Hair follicular keratinocyte (primary cell): ENCODE data around the gene HAPLN2. TPM values are rescaled to one million over a fixed set of nuclear protein-coding genes. Genes with fewer than 3 reads are reported as not detected.

ENCODE experiments used
- total RNA-seq: library from RNA; depleted of rRNA; stranded (reverse); fragments of >200 nt; gene quantifications from 2 replicates; pipeline ENCODE4 v1.2.3, GENCODE V29; 2015

The HAPLN2 gene
- total RNA-seq, result not detected in 2 replicates

DNA sequence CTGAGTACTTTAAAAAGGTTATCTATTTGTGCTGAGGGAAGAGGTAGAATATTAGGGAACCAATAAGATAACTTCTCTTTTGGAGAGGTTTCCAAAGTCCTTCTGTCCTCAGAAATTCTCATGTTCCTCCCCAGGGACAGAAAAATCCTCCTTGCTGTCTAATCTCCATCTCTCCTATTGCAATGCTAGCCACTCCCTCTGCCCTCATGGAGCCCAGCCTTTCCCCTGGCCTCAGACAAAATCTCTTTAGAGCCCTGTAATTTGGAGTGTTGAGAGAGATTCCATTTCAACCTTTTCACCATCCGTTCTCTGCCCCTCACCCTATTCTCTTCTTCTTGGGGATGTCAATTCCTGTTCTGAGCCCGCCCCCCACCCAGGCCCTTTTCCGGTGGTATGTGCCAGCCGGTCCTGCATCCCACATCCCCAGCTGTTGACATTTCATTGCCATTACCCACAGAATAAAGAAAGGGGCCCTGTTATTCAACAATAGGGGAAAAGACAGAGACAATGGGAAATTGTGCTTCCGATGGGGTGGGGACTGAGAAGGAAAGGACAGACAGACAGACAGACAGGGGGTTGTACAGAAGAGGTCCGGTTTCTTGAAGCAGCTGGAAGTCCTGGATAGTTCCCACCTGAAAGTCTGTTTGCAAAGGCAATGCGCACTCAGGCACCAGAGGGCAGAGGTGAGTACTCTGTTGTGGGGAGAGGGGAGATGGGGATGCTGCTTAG, at the start of gene HAPLN2:
TSS of gene HAPLN2 (plus strand) at position 563 of the 729 bp plus-strand sequence. CDS start 4,076 bp downstream, outside the sequence.

DNA sequence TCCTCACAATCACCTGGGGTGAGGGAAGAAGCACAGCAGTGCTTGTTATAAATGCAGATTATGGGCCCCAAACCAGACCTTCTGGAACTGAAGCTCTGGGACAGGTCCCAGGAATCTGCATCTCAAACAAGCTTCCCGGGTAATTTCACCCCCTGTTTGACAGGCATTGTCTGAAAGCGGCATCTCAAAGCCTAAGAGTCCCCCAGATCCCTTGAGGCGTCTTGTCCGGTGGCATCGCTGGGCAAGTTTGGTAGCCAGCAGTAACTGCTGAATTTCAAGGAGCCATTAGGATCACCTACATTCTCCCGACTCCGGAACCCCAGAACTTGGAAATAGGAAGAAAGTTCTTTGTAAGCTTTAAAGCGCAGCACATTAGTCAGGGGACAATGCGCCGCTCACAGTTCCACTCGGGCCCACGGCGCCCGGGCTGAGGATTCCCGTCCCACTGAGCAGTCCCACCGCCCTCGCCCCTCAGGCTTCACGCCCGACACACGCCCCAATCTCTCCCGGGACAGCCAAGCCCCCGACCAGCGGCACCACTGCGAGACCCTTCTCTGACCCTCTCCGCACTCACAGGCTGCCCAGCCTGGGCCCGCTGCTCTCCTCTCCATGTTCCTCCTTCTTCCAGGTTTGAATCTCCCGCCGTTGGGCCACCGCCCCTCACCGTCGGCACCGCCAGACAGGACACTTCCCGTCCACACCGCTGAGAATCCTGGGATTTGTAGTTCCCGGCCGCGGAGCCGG, 47.1 kb upstream of the HAPLN2 start, which contains the start of gene IQGAP3:
TSS of gene IQGAP3 (minus strand) at position 647 of the 744 bp plus-strand sequence. CDS start at position 611, 36 bp downstream.

DNA sequence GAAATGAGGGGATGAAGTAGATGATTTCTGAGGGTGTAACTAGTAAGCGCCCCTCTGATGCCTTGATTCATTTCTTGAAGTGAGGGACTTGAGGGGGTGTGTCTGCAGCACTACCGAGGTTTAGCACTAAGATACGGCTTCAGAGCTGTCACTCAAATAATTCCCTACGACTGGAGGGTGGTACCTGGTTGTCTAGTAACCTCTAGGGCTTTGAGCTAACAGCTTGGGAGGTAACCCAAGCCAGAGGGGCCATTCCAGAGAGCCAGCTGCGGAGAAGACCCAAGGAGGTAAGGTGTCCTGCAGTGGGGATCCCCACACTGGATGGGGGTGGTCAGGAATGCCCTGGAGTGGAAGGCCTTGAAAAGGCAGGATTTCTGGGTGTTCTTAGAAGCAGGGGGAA, 39.7 kb upstream of the HAPLN2 start, which contains the start of gene TTC24:
TSS of gene TTC24 (plus strand) at position 252 of the 400 bp plus-strand sequence. CDS start 1,642 bp downstream, outside the sequence.

DNA sequence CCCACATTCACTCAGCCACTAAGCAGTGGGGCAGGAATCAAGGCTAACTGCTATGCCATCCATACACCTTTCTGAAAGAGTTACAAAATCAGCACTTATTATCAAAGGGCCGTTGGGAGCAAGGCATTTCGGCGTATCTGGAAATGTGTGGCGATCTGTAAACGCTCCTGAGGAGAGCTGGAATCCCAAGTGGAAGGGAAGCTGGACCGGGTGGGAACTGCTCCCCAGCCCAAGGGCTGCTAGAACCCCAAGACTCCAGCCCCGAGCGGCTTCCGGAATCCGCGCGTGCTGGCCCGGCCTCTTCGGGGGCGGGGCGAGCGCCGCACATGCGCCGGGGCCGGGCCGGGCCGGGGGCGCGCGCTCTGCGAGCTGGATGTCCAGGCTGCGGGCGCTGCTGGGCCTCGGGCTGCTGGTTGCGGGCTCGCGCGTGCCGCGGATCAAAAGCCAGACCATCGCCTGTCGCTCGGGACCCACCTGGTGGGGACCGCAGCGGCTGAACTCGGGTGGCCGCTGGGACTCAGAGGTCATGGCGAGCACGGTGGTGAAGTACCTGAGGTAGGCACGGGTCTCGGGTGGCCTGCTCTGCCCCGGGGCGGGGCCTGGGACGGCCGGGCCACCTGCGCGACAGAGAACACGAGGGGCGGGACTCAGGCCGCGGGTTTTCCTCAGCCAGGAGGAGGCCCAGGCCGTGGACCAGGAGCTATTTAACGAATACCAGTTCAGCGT, 27.6 kb upstream of the HAPLN2 start, which contains the start of gene NAXE:
TSS of gene NAXE (plus strand) at position 345 of the 726 bp plus-strand sequence. CDS start at position 374, 29 bp downstream.

DNA sequence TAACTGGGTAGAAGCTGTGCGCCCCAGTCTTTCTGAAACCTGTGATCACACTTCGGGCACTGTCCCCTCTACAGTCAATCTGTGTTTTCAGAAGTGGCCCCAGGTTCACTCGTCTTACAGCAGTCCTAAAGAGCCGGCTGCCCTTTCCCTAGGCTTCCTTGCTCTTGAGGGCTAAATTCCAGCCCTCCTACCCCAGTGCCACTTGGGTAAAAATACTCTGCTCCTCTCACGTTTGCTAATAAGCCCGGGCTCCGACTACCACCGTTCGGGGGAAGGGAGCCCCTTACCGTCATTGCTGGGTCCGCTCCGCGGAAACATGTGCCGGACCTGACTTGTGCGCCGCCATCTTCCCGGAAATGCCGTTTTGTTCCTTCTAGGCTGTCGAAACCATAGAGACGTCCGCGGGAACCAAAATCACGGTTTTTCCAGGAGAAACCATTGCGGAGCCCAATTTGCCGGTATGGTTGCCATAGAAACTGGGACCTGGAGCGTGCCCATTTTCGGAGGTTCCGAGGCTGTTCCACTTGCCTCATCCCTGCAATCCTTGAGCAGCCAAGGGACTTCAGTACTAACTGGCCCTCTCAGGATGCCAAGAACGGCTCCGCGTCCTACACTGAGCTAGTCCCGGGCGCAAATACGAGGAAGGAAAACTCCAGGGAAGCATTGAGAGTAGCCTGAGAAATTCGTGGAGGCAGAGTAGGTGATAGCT, 17.9 kb upstream of the HAPLN2 start, which contains the start of gene GPATCH4:
TSS of gene GPATCH4 (minus strand) at position 358 of the 709 bp plus-strand sequence.

DNA sequence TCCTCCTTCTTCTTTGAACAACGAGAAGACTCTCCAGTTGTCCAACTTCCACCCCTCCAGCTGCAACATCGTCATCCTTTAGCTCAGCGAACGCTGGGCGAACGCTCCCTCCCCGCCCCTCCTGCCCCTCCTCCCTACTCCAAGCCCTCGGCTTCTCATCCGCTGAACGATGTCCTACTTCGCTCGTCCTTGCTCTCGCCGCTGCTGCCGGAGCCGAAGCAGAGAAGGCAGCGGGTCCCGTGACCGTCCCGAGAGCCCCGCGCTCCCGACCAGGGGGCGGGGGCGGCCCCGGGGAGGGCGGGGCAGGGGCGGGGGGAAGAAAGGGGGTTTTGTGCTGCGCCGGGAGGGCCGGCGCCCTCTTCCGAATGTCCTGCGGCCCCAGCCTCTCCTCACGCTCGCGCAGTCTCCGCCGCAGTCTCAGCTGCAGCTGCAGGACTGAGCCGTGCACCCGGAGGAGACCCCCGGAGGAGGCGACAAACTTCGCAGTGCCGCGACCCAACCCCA, 22.6 kb downstream of the HAPLN2 start, which contains the start of gene BCAN:
TSS of gene BCAN (plus strand) at position 357 of the 504 bp plus-strand sequence. CDS start 3,938 bp downstream, outside the sequence.

Other genes starting within 250 kb of the HAPLN2 start
- gene MEF2D, start 118.6 kb upstream of the HAPLN2 start, total RNA-seq, result 18.4 and 19.6 TPM in 2 replicates
- 13.4 and 25.3 TPM in 2 replicates for gene IQGAP3, start 46.9 kb upstream of the HAPLN2 start, total RNA-seq
- not detected in 2 replicates for gene TTC24, start 39.7 kb upstream of the HAPLN2 start, total RNA-seq
- 125 and 129 TPM in 2 replicates for gene NAXE, start 27.6 kb upstream of the HAPLN2 start, total RNA-seq
- 14.5 and 18.7 TPM in 2 replicates for gene GPATCH4, start 17.9 kb upstream of the HAPLN2 start, total RNA-seq
- 0.08 TPM in 1 of 2 replicates, not detected in the other for gene BCAN, start 22.7 kb downstream of the HAPLN2 start, total RNA-seq
- gene NES, start 58.0 kb downstream of the HAPLN2 start, total RNA-seq, result 0.31 and 0.57 TPM in 2 replicates
- 7.6 and 15.5 TPM in 2 replicates for gene CRABP2, start 86.2 kb downstream of the HAPLN2 start, total RNA-seq
- gene METTL25B, start 109.1 kb downstream of the HAPLN2 start, total RNA-seq, result 8.8 and 18.8 TPM in 2 replicates
- 19.6 and 23.6 TPM in 2 replicates for gene ISG20L2, start 109.4 kb downstream of the HAPLN2 start, total RNA-seq
- 65.7 and 92.9 TPM in 2 replicates for gene MRPL24, start 121.7 kb downstream of the HAPLN2 start, total RNA-seq
- gene HDGF, start 132.3 kb downstream of the HAPLN2 start, total RNA-seq, result 354 and 403 TPM in 2 replicates
- gene PRCC, start 148.1 kb downstream of the HAPLN2 start, total RNA-seq, result 39.3 and 43.1 TPM in 2 replicates
- 10.5 and 12.8 TPM in 2 replicates for gene SH2D2A, start 197.4 kb downstream of the HAPLN2 start, total RNA-seq
- gene INSRR, start 239.7 kb downstream of the HAPLN2 start, total RNA-seq, result not detected in 2 replicates
- gene NTRK1, start 241.4 kb downstream of the HAPLN2 start, total RNA-seq, result under 0.01 and 0.08 TPM in 2 replicates